ENCODE measurements around the gene LAMA3. TPM values are rescaled to one million over a fixed set of nuclear protein-coding genes. Genes with fewer than 3 reads are reported as not detected.

LAMA3 gene
- total and polyA plus RNA-seq, 10 donors: 1.3 to 7.1 (median 3.0) TPM

DNA sequence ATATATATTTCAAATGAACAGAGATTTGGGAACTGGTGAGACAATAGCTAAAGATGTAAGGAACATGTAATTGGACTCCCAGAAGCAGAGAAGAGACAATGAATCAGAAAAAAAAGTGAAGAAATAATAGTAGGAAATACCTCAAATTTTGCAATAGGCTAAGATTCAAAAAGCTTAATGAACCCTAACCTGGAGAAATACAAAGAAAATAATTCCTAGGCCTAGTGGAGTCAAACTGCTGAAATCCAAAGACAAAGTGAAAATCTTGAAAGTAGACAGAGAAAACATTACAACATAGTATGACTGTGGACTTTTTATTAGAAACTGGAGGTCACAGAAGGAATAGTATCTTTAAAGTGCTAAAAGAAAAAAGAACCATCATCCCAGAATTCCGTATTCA is 76.7 kb downstream of the LAMA3 start:
- intact Hi-C loops (cut with DNase I; ENCODE audit: low total_unique reads): no loop called here
- peaks cover 0 to 15% (median 11%) of the 10 kb centered on the region in 8 donors for H3K9me3 ChIP-seq
- H3K4me1 ChIP-seq: no peaks in the 10 kb centered on the region
- H3K27me3 ChIP-seq (replicated peaks in 1 of 7): no peaks in the 10 kb centered on the region
- no peak for DNase-seq
- TF ChIP-seq POLR2A (IDR thresholded peaks at IDR 0.05) (no peak), POLR2AphosphoS5 (IDR thresholded peaks at IDR 0.05) (no peak), CTCF (IDR thresholded peaks at IDR 0.05 in 8 of 11, conservative IDR thresholded peaks at IDR 0.05 in 3 of 11) (no peak)
- no peak overlapping the region for H3K4me3 ChIP-seq
- H3K36me3 ChIP-seq: no peaks in the 10 kb centered on the region
- no peak overlapping the region for H3K27ac ChIP-seq
- 87 to 98% (median 93%) methylated on average over 1 of the region's 1 CpG for WGBS, 5 donors

- Histone ChIP-seq H3K9me3 (peaks cover 0 to 15% (median 11%) of the 10 kb centered on the region in 8 donors), H3K27ac (no peak overlapping the region), H3K4me1 (no peaks in the 10 kb centered on the region), H3K27me3 (replicated peaks in 1 of 7) (no peaks in the 10 kb centered on the region), H3K4me3 (no peak overlapping the region), H3K36me3 (no peaks in the 10 kb centered on the region)
- TF ChIP-seq CTCF (IDR thresholded peaks at IDR 0.05 in 8 of 11, conservative IDR thresholded peaks at IDR 0.05 in 3 of 11): no peak
- TF ChIP-seq POLR2AphosphoS5 (IDR thresholded peaks at IDR 0.05): no peak
- TF ChIP-seq POLR2A (IDR thresholded peaks at IDR 0.05): no peak
- 84 to 96% (median 88%) methylated on average over 4 of the region's 4 CpGs for WGBS, 5 donors
- DNase-seq: no peak
- intact Hi-C loops (cut with DNase I; ENCODE audit: low total_unique reads): no loop called here
Observed at GRCh38 chr18:23772327-23773024, 83.2 kb downstream of the LAMA3 start.

DNA sequence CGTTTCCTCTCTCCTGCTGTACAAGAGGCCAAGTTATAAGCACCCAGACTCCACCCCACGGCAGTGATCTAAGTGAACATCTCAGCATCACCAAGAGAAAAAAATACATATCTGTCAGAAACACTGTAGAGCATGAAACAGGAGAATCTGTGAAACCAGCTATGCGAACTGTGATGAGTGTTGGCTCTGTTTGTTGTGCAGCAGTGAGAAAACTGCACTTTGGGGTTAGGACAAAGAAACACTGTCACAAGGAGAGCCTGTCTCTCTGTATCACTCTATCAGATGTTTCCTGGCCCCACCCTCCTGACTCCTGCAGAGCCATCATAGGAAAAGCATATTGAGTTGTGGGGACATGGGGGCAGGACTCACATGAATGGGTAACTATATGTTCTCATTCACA is 87.1 kb downstream of the LAMA3 start:
- Histone ChIP-seq H3K4me3 (no peak overlapping the region), H3K36me3 (no peaks in the 10 kb centered on the region), H3K27ac (no peak overlapping the region), H3K9me3 (no peaks in the 10 kb centered on the region), H3K27me3 (replicated peaks in 1 of 7) (no peaks in the 10 kb centered on the region), H3K4me1 (no peaks in the 10 kb centered on the region)
- DNase-seq: no peak
- WGBS, 5 donors: 81 to 87% (median 83%) methylated on average over 3 of the region's 3 CpGs
- intact Hi-C loops (cut with DNase I; ENCODE audit: low total_unique reads): no loop called here
- no peak for TF ChIP-seq POLR2A (IDR thresholded peaks at IDR 0.05)
- TF ChIP-seq POLR2AphosphoS5 (IDR thresholded peaks at IDR 0.05): no peak

DNA sequence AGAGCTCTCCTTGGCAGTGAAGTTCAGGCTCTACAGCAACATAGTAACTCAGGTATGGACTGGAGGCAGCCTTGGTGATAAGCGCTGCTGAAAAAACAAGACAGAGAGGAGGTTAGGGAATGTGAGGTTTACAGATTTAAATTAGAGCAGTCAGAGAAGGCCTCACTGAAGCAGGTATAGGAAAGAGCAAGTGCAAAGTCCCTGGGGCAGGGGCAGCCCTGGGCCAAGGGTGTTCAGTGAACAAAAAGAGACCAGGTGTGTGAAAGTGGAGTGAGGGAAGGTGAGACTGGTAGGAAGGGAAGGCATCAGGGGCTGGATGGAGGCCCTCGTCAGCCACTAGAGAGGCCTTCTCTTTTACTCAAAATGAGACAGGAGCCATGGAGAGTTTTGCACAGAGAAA is 89.6 kb downstream of the LAMA3 start:
- no peak overlapping the region for H3K27ac ChIP-seq
- TF ChIP-seq POLR2A (IDR thresholded peaks at IDR 0.05) (no peak), CTCF (IDR thresholded peaks at IDR 0.05 in 8 of 11, conservative IDR thresholded peaks at IDR 0.05 in 3 of 11) (no peak), POLR2AphosphoS5 (IDR thresholded peaks at IDR 0.05) (no peak)
- no peaks in the 10 kb centered on the region for H3K36me3 ChIP-seq
- no peaks in the 10 kb centered on the region for H3K4me1 ChIP-seq
- H3K4me3 ChIP-seq: no peak overlapping the region
- H3K27me3 ChIP-seq (replicated peaks in 1 of 7): peaks cover 0 to 3% (median 0%) of the 10 kb centered on the region in 7 donors
- no peak for DNase-seq
- no peaks in the 10 kb centered on the region for H3K9me3 ChIP-seq
- WGBS, 5 donors: 88 to 98% (median 93%) methylated on average over 2 of the region's 2 CpGs
- intact Hi-C loops (cut with DNase I; ENCODE audit: low total_unique reads): no loop called here

Measured in spleen (tissue), 11 donors.